Endothelial cell of umbilical vein (primary cell): ENCODE data around the gene SLC4A5. TPM values are rescaled to one million over a fixed set of nuclear protein-coding genes. Genes with fewer than 3 reads are reported as not detected.

Source experiments
- BruUV-seq: library from RNA; stranded (reverse); fragments of 400-500 nt; replicated peaks from 2 replicates; lab custom pipeline; 2021; lab: Mats Ljungman, UMichigan
- CTCF ChIA-PET: fragments of 300-600, 350-600 bp; sonication (Branson Sonifier 250); formaldehyde crosslinking; loops from one replicate; lab custom pipeline; 2021; ENCODE audit warnings: antibody characterized with exemption, inconsistent platforms; lab: Charles Lee
- POLR2A ChIA-PET: fragments of 300-600, 350-600 bp; sonication (Branson Sonifier 250); formaldehyde crosslinking; loops from one replicate; lab custom pipeline; 2021; ENCODE audit warnings: antibody characterized with exemption, inconsistent platforms; lab: Charles Lee
- DNase-seq: peaks from one replicate; pipeline ENCODE4 v3.0.0-alpha.2; 2011; ENCODE audit warnings: low read depth, low spot score
- FAIRE-seq: peaks from 2 replicates; lab custom pipeline; 2011; peaks lifted over from hg19 to GRCh38; lab: Jason Lieb, UNC
- H2AFZ ChIP-seq: 2 replicates; pipeline ENCODE4 v1.6.0; 2012; ENCODE audit warnings: low read depth, low read length, control low read depth, inconsistent platforms
- H3K27ac ChIP-seq: 2 replicates; pipeline ENCODE4 v1.5.1; 2011; ENCODE audit warnings: low read depth, mild to moderate bottlenecking, control low read depth, low read length, moderate library complexity; ENCODE audit not compliant: insufficient read depth
- H3K27me3 ChIP-seq, 2 experiments: 2 replicates each; pipeline versions ENCODE4 v1.6.0 to v1.6.1; 2011; ENCODE audit warnings: low read length in 2 of 2, mixed read lengths in 1 of 2; ENCODE audit not compliant: control insufficient read depth in 2 of 2, insufficient read depth in 2 of 2
- H3K36me3 ChIP-seq, 2 experiments: 2 replicates in 1 of 2; 3 replicates in 1 of 2; pipeline ENCODE4 v1.5.1; 2011; ENCODE audit warnings: low read length in 2 of 2, mild to moderate bottlenecking in 1 of 2, moderate library complexity in 1 of 2; ENCODE audit not compliant: control insufficient read depth in 2 of 2, insufficient read depth in 2 of 2; ENCODE audit errors: extremely low read depth in 1 of 2
- H3K4me1 ChIP-seq: 3 replicates; pipeline ENCODE4 v1.5.1; 2011; ENCODE audit warnings: mild to moderate bottlenecking, low read length; ENCODE audit not compliant: control insufficient read depth, insufficient read depth; ENCODE audit errors: extremely low read depth
- H3K4me2 ChIP-seq: 2 replicates; pipeline ENCODE4 v1.6.1; 2011; ENCODE audit warnings: low read length, control low read depth, mixed read lengths; ENCODE audit not compliant: insufficient read depth
- H3K4me3 ChIP-seq, 3 experiments: fragments of 200-600 bp in 1 of 3; sonication (generic), shearing (Covaris generic) in 1 of 3; replicated peaks in 1 of 3; 2 replicates each; pipeline ENCODE4 v1.5.1; 2011 to 2016; ENCODE audit warnings: control low read depth in 3 of 3, low read length in 3 of 3, mild to moderate bottlenecking in 2 of 3, inconsistent platforms in 1 of 3, low read depth in 1 of 3, moderate library complexity in 1 of 3; ENCODE audit not compliant: insufficient read depth in 1 of 3
- H3K79me2 ChIP-seq: 2 replicates; pipeline ENCODE4 v1.6.0; 2012; ENCODE audit warnings: low read length, inconsistent platforms; ENCODE audit not compliant: control insufficient read depth, insufficient read depth
- H3K9ac ChIP-seq: replicated peaks from 2 replicates; pipeline ENCODE3; 2011; ENCODE audit warnings: low read length, control low read depth; ENCODE audit not compliant: insufficient read depth; ENCODE audit errors: extremely low read depth
- H3K9me1 ChIP-seq: replicated peaks from 3 replicates; pipeline ENCODE4 v1.6.0; 2011; ENCODE audit warnings: mild to moderate bottlenecking, low read length; ENCODE audit not compliant: control insufficient read depth, insufficient read depth; ENCODE audit errors: extremely low read depth
- H3K9me3 ChIP-seq: replicated peaks from 2 replicates; pipeline ENCODE4 v1.5.1; 2012; ENCODE audit warnings: low read length, inconsistent platforms; ENCODE audit not compliant: control insufficient read depth, insufficient read depth
- H4K20me1 ChIP-seq: replicated peaks from 2 replicates; pipeline ENCODE3; 2011; ENCODE audit warnings: mild to moderate bottlenecking, low read length; ENCODE audit not compliant: control insufficient read depth, insufficient read depth; ENCODE audit errors: extremely low read depth
- CTCF ChIP-seq, 2 donors: IDR thresholded peaks; 1 replicate in 1 of 2; 2 replicates in 1 of 2; pipeline ENCODE4 v1.5.1; 2011; ENCODE audit warnings: low read length in 2 of 2, mild to moderate bottlenecking in 2 of 2, moderate library complexity in 2 of 2, control low read depth in 1 of 2, inconsistent platforms in 1 of 2, low read depth in 1 of 2; ENCODE audit not compliant: insufficient read depth in 1 of 2; ENCODE audit errors: extremely low read depth in 1 of 2
- EZH2 ChIP-seq: IDR thresholded peaks from 2 replicates; pipeline ENCODE4 v1.6.1; 2012; ENCODE audit warnings: borderline replicate concordance, low read depth, mild to moderate bottlenecking, moderate library complexity, low read length, inconsistent platforms; ENCODE audit not compliant: severe bottlenecking
- FOS ChIP-seq: IDR thresholded peaks from 2 replicates; pipeline ENCODE4 v1.6.1; 2011; ENCODE audit warnings: mild to moderate bottlenecking, low read length, moderate library complexity, borderline replicate concordance; ENCODE audit not compliant: insufficient read depth
- GATA2 ChIP-seq: IDR thresholded peaks from 2 replicates; pipeline ENCODE4 v1.7.0; 2011; ENCODE audit warnings: low read depth, mild to moderate bottlenecking, moderate library complexity, mixed read lengths, low read length; ENCODE audit not compliant: insufficient read length, insufficient read depth
- JUN ChIP-seq: IDR thresholded peaks from 2 replicates; pipeline ENCODE4 v1.6.1; 2011; ENCODE audit warnings: borderline replicate concordance, low read depth; ENCODE audit not compliant: insufficient read length, insufficient read depth
- MAX ChIP-seq: IDR thresholded peaks from 2 replicates; pipeline ENCODE4 v1.6.1; 2011; ENCODE audit not compliant: insufficient read depth, insufficient read length
- MYC ChIP-seq: IDR thresholded peaks from one replicate; pipeline ENCODE4 v1.6.1; 2011; ENCODE audit warnings: mild to moderate bottlenecking, low read depth, low read length
- POLR2A ChIP-seq: IDR thresholded peaks from 2 replicates; pipeline ENCODE4 v1.6.1; 2012; ENCODE audit warnings: low read depth, mild to moderate bottlenecking, control low read depth, low read length
- POLR2AphosphoS5 ChIP-seq: IDR thresholded peaks from 2 replicates; pipeline ENCODE4 v1.6.1; 2012; ENCODE audit warnings: low read depth, mild to moderate bottlenecking, control low read depth, low read length, moderate library complexity; ENCODE audit not compliant: insufficient read depth
- dilution Hi-C: fragments of 300-500 bp; cut with MboI; formaldehyde crosslinking; loops from one replicate; pipeline ENCODE4 v1.15.0; 2019; ENCODE audit warnings: low sequenced_read_pairs; ENCODE audit not compliant: extremely low pct_ligation_motif_present
- intact Hi-C: fragments of 100-400 bp; cut with micrococcal nuclease; formaldehyde crosslinking; loops from one replicate; pipeline ENCODE4 v1.10.0; 2022
- polyA plus RNA-seq, 4 experiments: library from polyadenylated mRNA; depleted of rRNA in 3 of 4; stranded (reverse) in 3 of 4; unstranded in 1 of 4; fragments of >200 nt; gene quantifications; 2 replicates each; pipeline versions ENCODE4 v1.2.1 to v1.2.3, GENCODE V29; 2011 to 2012; ENCODE audit warnings: missing spikeins in 1 of 4
- total RNA-seq: library from RNA; stranded (reverse); gene quantifications from 2 replicates; pipeline ENCODE4 v1.2.3, GENCODE V29; 2021

The SLC4A5 gene
- total and polyA plus RNA-seq, 2 donors (not counting 3 experiments of a cell fraction or from before 2014, with no cell fraction given) = 0.12 to 0.97 TPM

- DNase-seq (no peak), FAIRE-seq (no peak)
- intact Hi-C loops = no loop called here
- Histone ChIP-seq H3K4me2 (no peak overlapping the region), H3K9ac (no peak overlapping the region), H3K9me1 (peaks cover 2% of the 10 kb centered on the region), H4K20me1 (no peaks in the 10 kb centered on the region), H3K27me3 (peaks cover 9 to 10% of the 10 kb centered on the region in 2 experiments), H3K79me2 (no peaks in the 10 kb centered on the region), H3K27ac (no peak overlapping the region), H3K4me1 (no peaks in the 10 kb centered on the region), H2AFZ (no peak overlapping the region), H3K9me3 (no peaks in the 10 kb centered on the region), H3K4me3 (no peak overlapping the region), H3K36me3 (no peaks in the 10 kb centered on the region)
- TF ChIP-seq CTCF (IDR thresholded peaks at IDR 0.05; ENCODE audit: extremely low read depth in 1 of 2, insufficient read depth in 1 of 2, low read depth in 1 of 2, low read length in 2 of 2) (no peak), MYC (no peak), JUN (no peak), POLR2AphosphoS5 (no peak), EZH2 (no peak), GATA2 (no peak), POLR2A (no peak), MAX (no peak), FOS (no peak)
- CTCF ChIA-PET = interaction anchor here (6.9 kb wide), 1 partner anchor 13 kb away, joined by 53 read pairs; no protein-coding TSS in a partner anchor
- POLR2A ChIA-PET = no interaction called here
- BruUV-seq = no TSS peak
- dilution Hi-C loops = no loop called here
Measured at GRCh38 chr2:74347303-74347702, 4.1 kb upstream of the SLC4A5 start.
